Fibroblast of skin of back (primary cell): ENCODE data around the gene YY1AP1.
A peak's percentile ranks its signal among the peaks of the same experiment; 100 is the strongest.
"Not testable (repeated sequence)": the region's sequence is repeated elsewhere in the genome, so short reads cannot be mapped to it uniquely, and the experiment has no call there.

Experiments
- DNase-seq: peaks from one replicate; pipeline ENCODE4 v3.0.0-alpha.2; 2013

The YY1AP1 gene

DNA sequence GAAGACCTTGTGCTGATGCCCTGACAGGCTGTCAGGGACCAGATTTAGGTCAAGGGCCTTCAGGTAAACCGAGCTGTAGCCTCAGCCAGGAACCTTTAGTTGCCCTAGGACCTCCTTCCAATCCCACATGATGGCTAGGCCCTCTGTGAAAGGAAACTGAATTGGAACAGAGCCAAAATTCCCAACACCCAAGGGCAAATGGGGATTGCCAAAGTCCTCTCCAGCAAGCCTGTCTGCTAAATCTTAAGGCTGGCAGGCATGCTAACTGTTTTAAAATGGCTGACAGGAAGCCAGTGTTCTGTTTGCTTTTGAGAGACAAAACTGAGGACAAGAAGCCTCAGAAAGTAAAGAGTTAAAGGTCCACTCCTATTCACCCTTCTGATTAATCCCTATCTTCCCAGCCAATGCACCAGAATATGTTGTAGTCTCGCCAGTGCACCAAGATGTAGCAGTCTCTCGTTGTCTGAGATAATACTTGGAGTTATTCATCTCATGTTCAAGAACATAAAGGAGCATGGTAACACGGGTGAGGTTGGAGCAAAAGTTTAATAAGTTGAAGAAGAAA lies 43.5 kb downstream of the YY1AP1 start:
- no peak for DNase-seq

DNA sequence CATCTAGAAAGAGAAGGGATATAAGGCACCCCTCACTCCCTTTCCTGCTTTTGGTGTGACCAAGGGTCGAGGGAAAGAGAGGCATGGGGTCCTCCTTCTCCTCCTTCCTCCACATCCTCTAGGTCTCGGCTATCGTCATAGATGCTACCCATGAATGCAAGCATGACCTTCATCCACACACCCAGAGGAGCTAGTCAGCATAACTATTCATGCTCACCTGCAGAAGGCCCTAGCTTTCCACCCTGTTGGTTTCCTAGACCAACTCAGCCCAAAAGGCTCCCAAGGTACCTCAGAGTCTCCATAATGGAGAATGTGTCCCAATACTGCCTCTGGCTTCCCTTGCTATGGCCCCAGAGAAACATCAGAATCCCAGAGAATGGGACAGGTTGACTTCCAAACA lies 45.3 kb downstream of the YY1AP1 start:
- DNase-seq, result no peak

- peak; percentile 17 for DNase-seq
These were observed 45.9 kb downstream of the YY1AP1 start for GRCh38 chr1:155642559-155643180.

GRCh38 chr1:155640367-155640766 lies 48.2 kb downstream of the YY1AP1 start:
- DNase-seq, result no peak

DNA sequence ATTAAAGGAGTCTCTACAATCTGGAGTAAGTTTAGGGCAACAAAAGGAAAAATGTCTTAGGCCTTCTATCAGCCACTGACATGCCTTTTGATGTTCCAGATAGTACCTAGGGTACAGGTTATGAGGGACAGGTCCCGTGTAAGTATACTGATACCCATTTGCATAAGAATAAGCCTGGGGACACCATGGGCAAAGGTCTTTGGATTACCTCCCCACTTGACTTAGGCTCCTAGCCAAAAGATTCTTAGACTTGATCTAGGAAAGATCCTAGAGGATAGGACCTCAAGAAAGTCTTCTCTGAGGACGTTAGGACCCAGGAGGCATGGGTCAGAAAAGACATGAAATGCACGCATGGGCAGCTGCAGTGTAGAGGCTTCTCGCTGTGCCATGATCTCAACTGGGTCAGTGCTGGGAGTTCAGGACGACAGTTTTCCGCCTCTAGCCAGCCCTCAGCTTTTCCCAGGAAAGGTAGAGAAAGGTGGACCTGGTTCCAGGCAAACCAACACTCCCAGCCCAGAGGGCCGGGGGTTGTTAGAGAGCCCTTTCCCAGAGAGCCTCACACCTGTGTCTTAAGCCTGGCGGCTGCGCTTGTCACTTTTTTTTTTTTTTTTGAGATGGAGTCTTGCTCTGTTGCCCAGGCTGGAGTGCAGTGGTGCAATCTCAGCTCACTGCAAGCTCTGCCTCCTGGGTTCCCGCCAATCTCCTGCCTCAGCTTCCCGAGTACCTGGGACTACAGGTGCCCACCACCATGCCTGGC lies 52.0 kb downstream of the YY1AP1 start:
- DNase-seq, result no peak

DNA sequence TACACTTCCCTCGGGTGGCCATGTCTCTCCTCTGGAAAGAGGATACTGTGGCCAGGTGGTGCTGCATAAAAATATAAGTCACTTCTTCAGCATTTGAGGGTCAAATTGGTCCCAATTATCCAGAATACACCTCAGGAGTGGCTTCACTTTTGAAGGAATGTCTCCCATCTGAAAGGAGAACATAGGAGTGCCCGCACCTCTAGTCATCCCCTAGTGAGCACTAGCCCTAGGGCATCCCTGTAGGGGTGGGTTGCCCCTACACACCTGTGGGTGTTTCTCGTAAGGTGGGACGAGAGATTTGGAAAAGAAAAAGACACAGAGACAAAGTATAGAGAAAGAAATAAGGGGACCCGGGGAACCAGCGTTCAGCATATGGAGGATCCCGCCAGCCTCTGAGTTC lies 62.1 kb downstream of the YY1AP1 start:
- DNase-seq, result not testable (repeated sequence)

GRCh38 chr1:155623357-155623756 lies 65.2 kb downstream of the YY1AP1 start:
- no peak for DNase-seq

DNA sequence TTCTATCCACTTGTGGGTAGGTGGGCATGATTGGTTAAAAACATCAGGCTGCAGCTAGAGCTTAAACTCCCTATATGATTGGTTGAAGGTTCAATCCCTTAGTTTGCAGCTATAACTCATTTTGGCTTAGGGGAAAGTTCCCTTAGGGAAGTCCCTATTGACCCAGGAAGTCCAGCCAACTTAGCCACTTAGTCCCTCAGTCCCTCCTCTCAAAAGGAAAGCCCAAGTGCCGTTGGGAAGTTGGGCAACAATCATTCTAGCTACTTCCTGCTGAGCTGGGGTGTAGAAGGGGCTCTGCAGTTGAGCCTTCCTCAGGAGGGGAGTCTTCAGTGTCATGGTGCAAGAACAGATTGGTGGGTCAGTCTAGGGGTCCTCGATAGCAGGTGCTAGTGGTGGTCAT lies 66.4 kb downstream of the YY1AP1 start:
- DNase-seq, result no peak

- DNase-seq, result not testable (repeated sequence)
These were observed 75.3 kb downstream of the YY1AP1 start for GRCh38 chr1:155613226-155613625.

DNA sequence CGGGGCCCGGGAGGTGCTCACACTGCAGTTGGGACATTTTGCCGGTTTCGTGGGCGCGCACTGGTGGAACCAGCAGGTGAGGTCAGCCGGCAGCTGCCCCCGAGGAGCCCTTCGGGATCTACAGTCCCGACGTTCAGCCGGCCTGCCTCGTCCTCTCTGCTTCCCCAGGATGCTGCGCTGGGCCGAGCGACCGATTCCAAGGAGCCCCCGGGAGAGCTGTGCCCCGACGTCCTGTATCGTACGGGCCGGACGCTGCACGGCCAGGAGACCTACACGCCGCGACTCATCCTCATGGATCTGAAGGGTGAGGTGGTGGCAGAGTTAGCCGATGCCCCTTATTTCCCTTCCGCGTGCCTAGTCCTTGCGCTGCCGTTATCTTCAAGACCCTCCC lies 78.3 kb downstream of the YY1AP1 start:
- DNase-seq, result not testable (repeated sequence)

GRCh38 chr1:155609515-155610256 lies 78.9 kb downstream of the YY1AP1 start, which contains the start of gene MSTO1:
Gene MSTO1, plus strand, starts transcription at chr1:155610218. Its CDS starts 31 bp downstream, at chr1:155610249.
- DNase-seq, result peak; percentile 98
